Measurements from ENCODE around the gene FHOD3.

DNA sequence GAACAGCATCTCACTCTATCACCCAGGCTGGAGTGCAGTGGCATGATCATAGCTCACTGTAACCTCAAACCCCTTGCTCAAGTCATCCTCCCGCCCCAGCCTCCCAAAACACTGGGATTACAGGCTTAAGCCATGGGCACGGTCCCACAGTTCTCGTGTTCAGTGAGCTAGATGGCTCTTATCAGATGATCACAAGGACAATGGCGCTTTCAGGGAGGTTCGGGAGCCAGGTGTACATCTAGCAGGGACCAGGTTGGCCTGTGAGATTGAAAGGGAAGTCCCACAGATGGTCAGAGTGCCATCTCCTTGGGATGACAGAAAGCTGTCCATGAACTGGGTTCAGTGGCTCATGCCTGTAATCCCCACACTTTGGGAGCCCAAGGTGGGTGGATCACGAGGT, 14.1 kb upstream of the FHOD3 start:
- TF ChIP-seq POLR2AphosphoS5 (IDR thresholded peaks at IDR 0.05; ENCODE audit: low read depth, low read length) (no peak), SIN3A (IDR thresholded peaks at IDR 0.05; ENCODE audit: borderline replicate concordance, insufficient read depth, low read length) (no peak), TAF1 (IDR thresholded peaks at IDR 0.05; ENCODE audit: borderline replicate concordance, insufficient read depth, low read length) (no peak), FOXP2 (optimal IDR thresholded peaks at IDR 0.05; ENCODE audit: borderline replicate concordance, extremely low read depth, extremely low read length, insufficient read depth) (no peak)
- TF ChIP-seq, protein P1, sequence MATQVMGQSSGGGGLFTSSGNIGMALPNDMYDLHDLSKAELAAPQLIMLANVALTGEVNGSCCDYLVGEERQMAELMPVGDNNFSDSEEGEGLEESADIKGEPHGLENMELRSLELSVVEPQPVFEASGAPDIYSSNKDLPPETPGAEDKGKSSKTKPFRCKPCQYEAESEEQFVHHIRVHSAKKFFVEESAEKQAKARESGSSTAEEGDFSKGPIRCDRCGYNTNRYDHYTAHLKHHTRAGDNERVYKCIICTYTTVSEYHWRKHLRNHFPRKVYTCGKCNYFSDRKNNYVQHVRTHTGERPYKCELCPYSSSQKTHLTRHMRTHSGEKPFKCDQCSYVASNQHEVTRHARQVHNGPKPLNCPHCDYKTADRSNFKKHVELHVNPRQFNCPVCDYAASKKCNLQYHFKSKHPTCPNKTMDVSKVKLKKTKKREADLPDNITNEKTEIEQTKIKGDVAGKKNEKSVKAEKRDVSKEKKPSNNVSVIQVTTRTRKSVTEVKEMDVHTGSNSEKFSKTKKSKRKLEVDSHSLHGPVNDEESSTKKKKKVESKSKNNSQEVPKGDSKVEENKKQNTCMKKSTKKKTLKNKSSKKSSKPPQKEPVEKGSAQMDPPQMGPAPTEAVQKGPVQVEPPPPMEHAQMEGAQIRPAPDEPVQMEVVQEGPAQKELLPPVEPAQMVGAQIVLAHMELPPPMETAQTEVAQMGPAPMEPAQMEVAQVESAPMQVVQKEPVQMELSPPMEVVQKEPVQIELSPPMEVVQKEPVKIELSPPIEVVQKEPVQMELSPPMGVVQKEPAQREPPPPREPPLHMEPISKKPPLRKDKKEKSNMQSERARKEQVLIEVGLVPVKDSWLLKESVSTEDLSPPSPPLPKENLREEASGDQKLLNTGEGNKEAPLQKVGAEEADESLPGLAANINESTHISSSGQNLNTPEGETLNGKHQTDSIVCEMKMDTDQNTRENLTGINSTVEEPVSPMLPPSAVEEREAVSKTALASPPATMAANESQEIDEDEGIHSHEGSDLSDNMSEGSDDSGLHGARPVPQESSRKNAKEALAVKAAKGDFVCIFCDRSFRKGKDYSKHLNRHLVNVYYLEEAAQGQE (IDR thresholded peaks at IDR 0.05; ENCODE audit: insufficient read depth in 1 of 2, low read depth in 2 of 2, low read length in 2 of 2) = no peak

Measured in PFSK-1 (cell line).